ENCODE data around the gene ADK. TPM values are rescaled to one million over a fixed set of nuclear protein-coding genes. Genes with fewer than 3 reads are reported as not detected.

The ADK gene
- total RNA-seq, 2 experiments from 2014 or later: 52.8 to 54.4 TPM

DNA sequence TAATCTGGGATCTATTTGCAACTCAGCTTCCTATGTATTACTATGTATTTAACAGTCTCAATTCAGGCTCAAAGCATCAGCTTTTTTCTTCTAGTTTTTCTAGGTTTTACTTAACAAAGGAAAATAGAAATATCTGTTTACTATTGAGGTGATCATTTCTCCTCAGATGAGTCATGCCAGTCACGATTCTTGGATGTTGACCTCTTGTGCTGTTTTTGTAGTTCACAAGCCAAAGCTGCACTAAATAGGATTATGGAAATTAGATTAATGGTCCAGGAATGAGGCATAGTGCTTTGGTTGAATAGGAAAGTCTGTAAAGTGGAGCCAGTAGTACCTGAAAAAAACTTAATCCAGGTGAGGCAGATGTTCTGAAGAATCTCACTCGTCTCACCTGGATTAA, 477.1 kb downstream of the ADK start:
- Mint-ChIP-seq H3K4me1 (ENCODE audit: low read depth) (no peaks in the 10 kb centered on the region), H3K27me3 (no peaks in the 10 kb centered on the region), H3K9me3 (no peaks in the 10 kb centered on the region), H3K36me3 (peaks cover 7% of the 10 kb centered on the region), H3K27ac (no peak overlapping the region), H3K4me3 (no peak overlapping the region)
- intact Hi-C loops (cut with micrococcal nuclease): loop anchor here (5.0 kb wide), 1 partner anchor 49 kb away; no protein-coding TSS in a partner anchor
- ChIA-PET CTCF (interaction anchor here (1.2 kb wide), 1 partner anchor 19 kb away, joined by 3 read pairs; no protein-coding TSS in a partner anchor), POLR2A (interaction anchor here (0.9 kb wide), 1 partner anchor 12 kb away, joined by 5 read pairs; no protein-coding TSS in a partner anchor)
- no peak for DNase-seq

DNA sequence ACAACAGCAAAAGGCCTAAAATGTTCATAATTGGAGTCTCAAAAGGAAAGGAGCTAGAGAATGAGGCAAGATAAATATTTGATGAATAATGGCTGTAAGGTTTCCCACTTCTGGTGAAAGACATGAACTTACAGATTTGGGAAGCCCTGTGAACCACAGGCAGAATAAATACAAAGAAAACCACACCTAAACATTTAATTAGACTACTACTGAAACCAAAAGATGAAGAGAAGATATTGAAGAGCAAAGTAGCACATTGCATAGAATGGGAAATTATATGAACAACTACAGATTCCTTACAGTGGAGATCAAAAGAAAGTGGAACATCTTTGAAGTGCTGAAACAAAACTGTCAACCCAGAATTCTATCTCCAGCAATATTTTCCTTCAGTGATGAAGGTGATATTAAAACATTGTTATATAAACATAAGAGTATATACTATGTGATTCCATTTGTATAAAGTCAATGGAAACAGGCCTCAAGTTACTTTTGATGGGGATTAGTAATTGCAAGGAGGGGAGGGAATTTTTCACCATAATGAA, 484.0 kb downstream of the ADK start:
- H3K27ac Mint-ChIP-seq: no peak overlapping the region
- intact Hi-C loops (cut with micrococcal nuclease): no loop called here
- CTCF ChIA-PET: no interaction called here

DNA sequence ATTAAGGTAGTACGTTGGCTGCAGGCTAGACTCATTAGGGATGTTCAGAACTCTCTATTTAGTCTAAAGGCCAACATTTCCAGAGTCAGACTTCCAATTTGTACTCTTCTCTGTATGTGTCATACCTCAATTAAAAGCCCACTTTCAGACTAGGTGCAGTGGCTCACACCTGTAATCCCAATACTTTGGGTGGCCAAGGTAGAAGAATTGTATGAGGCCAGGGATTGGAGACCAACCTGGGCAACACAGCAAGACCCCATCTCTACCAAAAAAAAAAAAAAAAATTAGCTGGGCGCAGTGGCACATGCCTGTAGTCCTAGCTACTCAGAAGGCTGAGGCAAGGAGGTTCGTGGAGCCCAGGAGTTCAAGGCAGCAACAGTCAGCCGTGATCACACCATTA, 484.6 kb downstream of the ADK start:
- H3K27me3 Mint-ChIP-seq: no peaks in the 10 kb centered on the region
- peaks cover 28% of the 10 kb centered on the region for H3K36me3 Mint-ChIP-seq
- peaks cover 17% of the 10 kb centered on the region for H3K9me3 Mint-ChIP-seq
- POLR2A ChIA-PET: no interaction called here
- CTCF ChIA-PET: no interaction called here
- no peak for DNase-seq
- no peak overlapping the region for H3K4me3 Mint-ChIP-seq
- H3K27ac Mint-ChIP-seq: no peak overlapping the region
- intact Hi-C loops (cut with micrococcal nuclease): no loop called here
- no peaks in the 10 kb centered on the region for H3K4me1 Mint-ChIP-seq (ENCODE audit: low read depth)

More for the DNA sequence above, 484.0 kb downstream of the ADK start:
- no peaks in the 10 kb centered on the region for H3K27me3 Mint-ChIP-seq
- H3K9me3 Mint-ChIP-seq: peaks cover 17% of the 10 kb centered on the region
- H3K36me3 Mint-ChIP-seq: peaks cover 28% of the 10 kb centered on the region
- H3K4me3 Mint-ChIP-seq: no peak overlapping the region
- H3K4me1 Mint-ChIP-seq (ENCODE audit: low read depth): no peaks in the 10 kb centered on the region
- POLR2A ChIA-PET: no interaction called here
- DNase-seq: no peak

DNA sequence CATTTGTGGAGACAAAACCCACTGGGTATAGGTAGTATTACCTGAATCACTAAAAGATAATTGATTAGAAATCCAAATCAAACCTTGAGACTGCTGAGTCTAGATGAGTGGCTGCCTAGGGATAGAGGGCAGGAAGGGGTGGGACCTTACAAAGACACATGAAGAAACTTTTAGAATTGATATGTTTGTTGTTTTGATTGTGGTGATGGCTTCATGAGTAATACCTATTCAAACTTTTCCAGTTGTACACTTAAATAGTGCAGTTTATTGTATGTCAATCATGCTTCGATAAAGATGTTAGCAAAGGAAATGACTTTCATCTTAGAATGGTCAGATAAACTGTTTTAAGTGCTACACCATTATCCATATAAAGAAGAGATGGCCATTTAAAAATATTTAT, 486.7 kb downstream of the ADK start:
- ChIA-PET POLR2A (interaction anchor here (0.6 kb wide), 1 partner anchor 375 kb away, joined by 3 read pairs; no protein-coding TSS in a partner anchor), CTCF (no interaction called here)
- no peaks in the 10 kb centered on the region for H3K27me3 Mint-ChIP-seq
- H3K4me1 Mint-ChIP-seq (ENCODE audit: low read depth): no peaks in the 10 kb centered on the region
- no peak overlapping the region for H3K4me3 Mint-ChIP-seq
- peaks cover 27% of the 10 kb centered on the region for H3K36me3 Mint-ChIP-seq
- intact Hi-C loops (cut with micrococcal nuclease): no loop called here
- H3K9me3 Mint-ChIP-seq: peaks cover 17% of the 10 kb centered on the region
- no peak overlapping the region for H3K27ac Mint-ChIP-seq
- DNase-seq: no peak

DNA sequence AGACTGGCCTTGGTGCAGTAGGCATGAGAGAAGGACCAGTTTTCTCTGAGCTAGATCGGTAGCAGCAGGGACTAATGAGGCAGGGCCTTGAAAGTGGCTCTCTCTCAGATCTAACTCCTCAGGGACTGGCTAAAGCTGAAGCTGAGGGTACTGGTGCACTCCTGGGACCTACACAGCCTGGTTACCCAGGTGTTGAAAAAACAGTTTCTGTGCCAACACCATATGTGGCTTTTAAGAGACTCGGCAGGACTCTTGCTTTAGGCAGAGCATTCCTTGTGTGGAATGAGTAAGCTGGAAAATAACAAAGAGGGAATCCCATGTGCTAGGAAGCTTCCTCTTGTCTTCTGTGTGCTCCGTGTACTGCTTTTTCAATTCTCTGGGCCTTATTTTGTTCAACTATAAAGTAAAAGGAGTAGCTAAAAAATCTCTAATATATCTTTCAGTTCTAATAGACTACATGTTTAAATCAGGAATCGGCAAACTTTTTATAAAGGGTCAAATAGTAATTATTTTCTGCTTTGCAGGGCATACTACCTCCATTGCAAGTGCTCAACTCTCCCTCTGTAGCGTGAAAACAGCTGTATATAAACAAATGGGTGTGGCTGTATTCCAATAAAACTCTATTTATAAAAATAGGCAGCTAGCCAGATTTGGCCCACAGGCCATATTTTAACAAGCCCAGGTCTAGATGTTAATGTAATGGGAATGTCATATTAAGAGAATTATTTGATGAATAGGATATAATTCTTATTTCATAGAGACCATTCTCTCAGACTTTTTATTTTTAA, 489.3 kb downstream of the ADK start:
- H3K36me3 Mint-ChIP-seq: peaks cover 16% of the 10 kb centered on the region
- H3K4me1 Mint-ChIP-seq (ENCODE audit: low read depth): no peaks in the 10 kb centered on the region
- DNase-seq: no peak
- intact Hi-C loops (cut with micrococcal nuclease): no loop called here
- H3K9me3 Mint-ChIP-seq: peaks cover 11% of the 10 kb centered on the region
- CTCF ChIA-PET: no interaction called here
- H3K27me3 Mint-ChIP-seq: no peaks in the 10 kb centered on the region
- no peak overlapping the region for H3K4me3 Mint-ChIP-seq
- POLR2A ChIA-PET: interaction anchor here (1.7 kb wide), 1 partner anchor 12 kb away, joined by 5 read pairs; no protein-coding TSS in a partner anchor
- H3K27ac Mint-ChIP-seq: no peak overlapping the region

DNA sequence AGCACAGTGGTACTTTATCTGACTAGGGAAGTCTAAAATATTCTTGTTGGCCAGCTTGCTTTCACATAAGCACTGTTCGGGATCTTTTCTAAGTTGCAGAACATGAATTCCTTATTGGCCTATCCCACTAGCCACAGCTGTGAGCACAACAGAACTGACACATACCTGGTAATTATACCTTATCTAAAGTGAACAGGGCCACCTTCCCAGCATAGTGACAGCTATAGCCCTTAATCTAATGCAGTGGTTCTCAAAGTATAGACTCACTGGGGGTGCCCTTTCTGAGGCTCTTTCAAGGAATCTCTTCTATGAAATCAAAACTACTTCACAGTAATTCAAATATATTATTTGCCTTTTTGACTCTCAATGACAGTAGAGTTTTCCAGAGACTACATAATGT, 490.6 kb downstream of the ADK start:
- Mint-ChIP-seq H3K9me3 (peaks cover 8% of the 10 kb centered on the region), H3K27ac (no peak overlapping the region), H3K4me1 (ENCODE audit: low read depth) (no peaks in the 10 kb centered on the region), H3K36me3 (peaks cover 16% of the 10 kb centered on the region), H3K4me3 (no peak overlapping the region), H3K27me3 (no peaks in the 10 kb centered on the region)
- ChIA-PET CTCF (no interaction called here), POLR2A (no interaction called here)
- DNase-seq: no peak
- intact Hi-C loops (cut with micrococcal nuclease): no loop called here

DNA sequence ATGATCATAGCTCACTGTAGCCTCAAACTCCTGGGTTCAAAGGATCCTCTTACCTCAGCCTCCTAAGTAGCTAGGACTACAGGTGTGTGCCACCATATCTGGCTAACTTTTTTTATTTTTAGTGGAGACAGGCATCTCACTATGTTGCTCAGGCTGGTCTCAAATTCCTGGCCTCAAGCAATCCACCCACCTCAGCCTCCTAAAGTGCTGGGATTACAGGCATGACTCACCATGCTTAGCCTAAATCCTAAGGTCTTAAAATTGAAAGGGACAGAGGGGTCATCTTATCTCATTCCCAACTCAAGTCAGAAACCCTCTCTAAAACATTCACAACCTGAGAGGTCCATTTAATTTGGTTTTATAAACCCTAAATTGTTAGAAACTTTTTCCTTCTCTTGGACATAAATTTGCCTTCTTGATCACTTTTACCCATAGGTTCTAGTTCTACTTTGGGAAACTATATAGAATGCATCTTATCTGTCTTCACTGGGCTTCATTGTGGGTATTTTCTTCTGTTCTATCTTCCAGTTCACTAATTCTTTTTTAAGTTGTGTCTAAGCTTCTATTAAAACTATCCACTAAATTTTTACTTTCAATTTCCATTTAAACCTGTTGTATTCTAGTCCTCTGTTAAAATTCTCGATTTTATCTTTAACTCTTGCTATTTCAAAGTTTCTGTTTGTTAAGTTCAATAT, 492.0 kb downstream of the ADK start:
- Mint-ChIP-seq H3K27ac (no peak overlapping the region), H3K4me3 (no peak overlapping the region), H3K27me3 (no peaks in the 10 kb centered on the region), H3K36me3 (peaks cover 16% of the 10 kb centered on the region), H3K9me3 (peaks cover 8% of the 10 kb centered on the region), H3K4me1 (ENCODE audit: low read depth) (no peaks in the 10 kb centered on the region)
- no peak for DNase-seq
- CTCF ChIA-PET: no interaction called here
- intact Hi-C loops (cut with micrococcal nuclease): no loop called here
- POLR2A ChIA-PET: no interaction called here

DNA sequence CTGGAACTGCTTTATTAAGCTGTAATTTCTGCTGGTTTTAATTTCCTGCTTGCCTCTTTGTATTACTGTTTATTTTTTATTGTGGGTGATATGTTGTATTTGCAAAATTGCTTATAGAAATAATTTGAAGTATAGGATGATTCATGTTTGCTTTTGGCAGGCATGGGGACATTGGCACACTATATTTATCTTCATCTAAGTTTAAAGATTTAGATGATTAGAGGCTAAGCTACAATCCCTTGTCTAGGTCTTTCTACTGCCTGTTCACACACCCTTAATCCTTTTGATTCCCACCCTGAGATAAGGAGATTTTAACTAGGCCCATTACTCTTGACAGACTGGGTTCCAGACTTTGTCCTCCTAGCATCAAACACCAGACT, 492.6 kb downstream of the ADK start:
- H3K4me1 Mint-ChIP-seq (ENCODE audit: low read depth): no peaks in the 10 kb centered on the region
- intact Hi-C loops (cut with micrococcal nuclease): no loop called here
- DNase-seq: no peak
- peaks cover 15% of the 10 kb centered on the region for H3K36me3 Mint-ChIP-seq
- H3K27me3 Mint-ChIP-seq: no peaks in the 10 kb centered on the region
- H3K4me3 Mint-ChIP-seq: no peak overlapping the region
- ChIA-PET CTCF (no interaction called here), POLR2A (no interaction called here)
- H3K9me3 Mint-ChIP-seq: peaks cover 8% of the 10 kb centered on the region
- H3K27ac Mint-ChIP-seq: no peak overlapping the region

DNA sequence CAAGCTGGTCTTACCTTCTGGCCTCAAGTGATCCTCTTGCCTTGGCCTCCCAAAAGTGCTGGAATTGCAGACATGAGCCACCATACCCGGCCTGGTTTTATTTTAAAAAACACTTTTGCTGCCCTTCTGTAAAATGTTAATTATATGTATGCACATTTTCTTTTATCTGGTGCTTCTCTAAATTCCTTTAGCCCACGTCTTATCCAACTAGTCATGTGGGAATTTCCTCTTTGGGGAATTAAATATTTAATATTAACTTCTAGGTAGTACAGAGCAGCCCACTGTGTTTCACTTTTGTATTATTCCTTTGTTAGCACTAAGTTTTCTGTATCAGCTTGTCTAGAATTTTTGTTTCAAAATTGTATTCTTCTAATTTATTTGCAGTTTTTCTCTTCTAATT, 493.7 kb downstream of the ADK start:
- Mint-ChIP-seq H3K27me3 (no peaks in the 10 kb centered on the region), H3K4me3 (no peak overlapping the region), H3K27ac (no peak overlapping the region), H3K36me3 (peaks cover 16% of the 10 kb centered on the region), H3K9me3 (peaks cover 8% of the 10 kb centered on the region), H3K4me1 (ENCODE audit: low read depth) (no peaks in the 10 kb centered on the region)
- intact Hi-C loops (cut with micrococcal nuclease): no loop called here
- CTCF ChIA-PET: no interaction called here
- POLR2A ChIA-PET: no interaction called here
- DNase-seq: no peak

DNA sequence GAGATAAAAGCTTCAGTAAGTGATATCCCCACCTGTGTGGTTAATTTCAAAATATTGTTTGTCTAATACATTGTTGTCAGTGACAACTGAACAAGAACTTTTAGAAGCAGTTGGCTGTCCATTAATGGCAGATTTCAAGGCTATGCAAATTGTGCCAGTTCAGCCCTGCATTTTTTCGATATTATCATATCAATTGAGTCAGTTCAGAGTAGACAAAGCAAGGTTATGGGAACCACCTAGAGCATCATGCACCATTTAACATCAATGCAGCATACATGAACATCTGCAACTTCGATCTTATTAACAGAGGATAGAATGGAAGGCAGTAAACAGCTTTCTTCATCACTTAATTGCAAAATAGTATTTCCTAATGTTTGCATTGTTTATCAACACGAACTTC, 494.7 kb downstream of the ADK start:
- Mint-ChIP-seq H3K36me3 (peaks cover 16% of the 10 kb centered on the region), H3K27ac (no peak overlapping the region), H3K4me3 (no peak overlapping the region), H3K27me3 (no peaks in the 10 kb centered on the region), H3K4me1 (ENCODE audit: low read depth) (no peaks in the 10 kb centered on the region), H3K9me3 (peaks cover 8% of the 10 kb centered on the region)
- intact Hi-C loops (cut with micrococcal nuclease): no loop called here
- ChIA-PET POLR2A (no interaction called here), CTCF (no interaction called here)
- DNase-seq: no peak

DNA sequence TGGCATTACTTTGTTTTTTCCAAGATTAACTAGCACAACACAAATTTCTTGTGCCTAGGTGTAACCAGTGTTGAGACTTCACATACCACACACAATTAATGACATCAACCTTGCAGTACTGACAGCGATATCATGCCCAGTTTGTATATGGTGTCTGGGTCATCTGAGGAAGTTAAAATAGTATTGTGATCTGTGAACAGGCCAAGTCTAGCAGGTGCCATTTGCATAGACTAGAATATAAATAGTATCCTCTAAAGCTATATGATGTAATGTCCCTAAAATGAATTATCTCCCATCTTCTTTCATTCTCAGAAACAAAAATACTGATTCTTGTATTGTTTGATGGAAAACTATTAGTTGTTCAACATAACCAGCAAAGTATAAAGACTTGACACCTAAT, 499.6 kb downstream of the ADK start:
- CTCF ChIA-PET: no interaction called here
- no peak overlapping the region for H3K4me3 Mint-ChIP-seq
- H3K4me1 Mint-ChIP-seq (ENCODE audit: low read depth): peaks cover 3% of the 10 kb centered on the region
- H3K27ac Mint-ChIP-seq: no peak overlapping the region
- no peaks in the 10 kb centered on the region for H3K9me3 Mint-ChIP-seq
- intact Hi-C loops (cut with micrococcal nuclease): no loop called here
- no peak for DNase-seq
- POLR2A ChIA-PET: no interaction called here
- peaks cover 11% of the 10 kb centered on the region for H3K36me3 Mint-ChIP-seq
- H3K27me3 Mint-ChIP-seq: no peaks in the 10 kb centered on the region

DNA sequence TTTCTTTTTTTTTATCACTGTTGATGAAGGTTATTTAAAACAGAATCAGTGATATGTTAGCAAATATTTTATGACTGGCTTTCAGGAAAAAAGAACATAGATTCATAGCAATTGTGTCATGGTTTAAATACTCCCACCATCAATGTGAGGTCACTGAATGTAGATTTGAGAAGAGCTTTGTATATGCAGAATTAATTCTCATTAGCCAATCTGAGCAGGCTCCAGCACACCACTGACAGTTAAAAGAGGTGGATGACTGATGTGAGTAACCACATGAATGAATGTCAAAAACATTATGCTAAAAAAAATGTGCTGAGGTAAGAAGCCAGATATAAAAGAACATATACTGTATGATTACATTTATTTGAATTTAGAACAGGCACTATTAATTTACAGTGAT, 500.5 kb downstream of the ADK start:
- no peak for DNase-seq
- ChIA-PET POLR2A (no interaction called here), CTCF (no interaction called here)
- Mint-ChIP-seq H3K4me3 (no peak overlapping the region), H3K4me1 (ENCODE audit: low read depth) (peaks cover 3% of the 10 kb centered on the region), H3K27me3 (no peaks in the 10 kb centered on the region), H3K9me3 (no peaks in the 10 kb centered on the region), H3K27ac (no peak overlapping the region), H3K36me3 (peaks cover 11% of the 10 kb centered on the region)
- intact Hi-C loops (cut with micrococcal nuclease): no loop called here
